GM19043 (cell line): Measurements from ENCODE around the gene TMEM139.

ENCODE experiments used
- ATAC-seq: cut with Tn5 transposase; IDR thresholded peaks from one replicate; pipeline ENCODE4 v1.9.1; 2021; ENCODE audit warnings: low read depth; ENCODE audit not compliant: unreplicated experiment

The TMEM139 gene

GRCh38 chr7:143284591-143285469 is at the start of gene TMEM139:
TMEM139 (plus strand) TSS chr7:143284958; CDS start chr7:143285958, 1,000 bp downstream.
- ATAC-seq: no peak

- ATAC-seq: no peak
Observed at GRCh38 chr7:143235561-143235960, 49.2 kb upstream of the TMEM139 start.

- ATAC-seq: no peak
Observed at GRCh38 chr7:143236408-143236990, 48.3 kb upstream of the TMEM139 start.

- ATAC-seq: no peak
Observed at GRCh38 chr7:143237366-143237765, 47.4 kb upstream of the TMEM139 start.

- ATAC-seq: no peak
Observed at GRCh38 chr7:143238289-143238980, 46.3 kb upstream of the TMEM139 start.

- ATAC-seq: no peak
Observed at GRCh38 chr7:143239813-143240212, 44.9 kb upstream of the TMEM139 start.

- ATAC-seq: peak; percentile 97
Observed at GRCh38 chr7:143240291-143241168, 44.2 kb upstream of the TMEM139 start.

- no peak for ATAC-seq
Observed at GRCh38 chr7:143242306-143242705, 42.5 kb upstream of the TMEM139 start.

GRCh38 chr7:143243111-143243510 is 41.6 kb upstream of the TMEM139 start:
- no peak for ATAC-seq

GRCh38 chr7:143243614-143244013 is 41.1 kb upstream of the TMEM139 start:
- ATAC-seq: no peak

GRCh38 chr7:143244321-143244720 is 40.4 kb upstream of the TMEM139 start:
- no peak for ATAC-seq

- no peak for ATAC-seq
Observed at GRCh38 chr7:143245123-143245522, 39.6 kb upstream of the TMEM139 start.

GRCh38 chr7:143247372-143247771 is 37.4 kb upstream of the TMEM139 start:
- no peak for ATAC-seq

- no peak for ATAC-seq
Observed at GRCh38 chr7:143248761-143249354, 35.9 kb upstream of the TMEM139 start.

GRCh38 chr7:143250199-143250598 is 34.6 kb upstream of the TMEM139 start:
- ATAC-seq: no peak

- ATAC-seq: no peak
Observed at GRCh38 chr7:143250822-143251221, 33.9 kb upstream of the TMEM139 start.

GRCh38 chr7:143252006-143252405 is 32.8 kb upstream of the TMEM139 start:
- ATAC-seq: no peak

GRCh38 chr7:143255564-143255963 is 29.2 kb upstream of the TMEM139 start:
- ATAC-seq: no peak

GRCh38 chr7:143256325-143256724 is 28.4 kb upstream of the TMEM139 start:
- no peak for ATAC-seq

- ATAC-seq: peak; percentile 77
Observed at GRCh38 chr7:143256932-143257331, 27.8 kb upstream of the TMEM139 start.
